ENCODE data around the gene TBX1.

DNA sequence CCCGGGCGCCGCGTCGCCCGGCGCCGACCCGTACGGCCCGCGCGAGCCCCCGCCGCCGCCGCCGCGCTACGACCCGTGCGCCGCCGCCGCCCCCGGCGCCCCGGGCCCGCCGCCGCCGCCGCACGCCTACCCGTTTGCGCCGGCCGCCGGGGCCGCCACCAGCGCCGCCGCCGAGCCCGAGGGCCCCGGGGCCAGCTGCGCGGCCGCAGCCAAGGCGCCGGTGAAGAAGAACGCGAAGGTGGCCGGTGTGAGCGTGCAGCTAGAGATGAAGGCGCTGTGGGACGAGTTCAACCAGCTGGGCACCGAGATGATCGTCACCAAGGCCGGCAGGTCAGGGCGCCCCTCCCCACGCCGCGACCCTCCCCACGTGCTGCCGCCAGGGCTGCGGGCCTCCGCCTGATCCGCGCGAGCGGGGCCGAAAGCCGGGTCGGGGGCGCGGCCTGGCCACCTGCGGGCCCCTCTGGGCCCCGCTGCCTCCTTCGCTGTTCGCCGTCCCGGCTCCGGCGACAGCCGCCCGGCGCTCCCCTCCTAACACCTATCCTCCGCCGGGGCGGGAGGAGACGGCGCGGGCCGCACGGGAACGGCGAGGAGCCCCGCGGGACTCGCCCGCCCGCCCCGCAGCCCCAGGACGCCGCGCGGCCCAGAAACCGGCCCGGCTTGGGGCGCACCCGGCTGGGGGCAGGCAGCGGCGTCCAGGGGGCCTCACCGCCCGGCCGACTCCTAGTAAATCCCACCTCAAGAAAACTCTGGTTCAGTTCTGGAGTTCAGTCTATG lies 560 bp downstream of the TBX1 start:
- no peak for TF ChIP-seq CTCF (IDR thresholded peaks at IDR 0.05)
- no peak for TF ChIP-seq POLR2A (IDR thresholded peaks at IDR 0.05)
- no peak for TF ChIP-seq POLR2AphosphoS5 (IDR thresholded peaks at IDR 0.05)

Data from prostate gland (tissue), 2 donors.